DND-41 (cell line): Measurements from ENCODE around the gene MARS1.

Experiments used
- EZH2 ChIP-seq: IDR thresholded peaks from 3 replicates; pipeline ENCODE4 v1.6.1; 2012; ENCODE audit warnings: borderline replicate concordance, low read depth, mild to moderate bottlenecking, moderate library complexity, low read length, inconsistent platforms; ENCODE audit not compliant: severe bottlenecking
- TF ChIP-seq, protein P1 (sequence below): IDR thresholded peaks from 2 replicates; pipeline ENCODE4 v1.5.1; 2012; ENCODE audit warnings: borderline replicate concordance, low read length, moderate library complexity, mild to moderate bottlenecking; ENCODE audit not compliant: poor library complexity, severe bottlenecking; ENCODE audit errors: extremely low read depth

DNA sequence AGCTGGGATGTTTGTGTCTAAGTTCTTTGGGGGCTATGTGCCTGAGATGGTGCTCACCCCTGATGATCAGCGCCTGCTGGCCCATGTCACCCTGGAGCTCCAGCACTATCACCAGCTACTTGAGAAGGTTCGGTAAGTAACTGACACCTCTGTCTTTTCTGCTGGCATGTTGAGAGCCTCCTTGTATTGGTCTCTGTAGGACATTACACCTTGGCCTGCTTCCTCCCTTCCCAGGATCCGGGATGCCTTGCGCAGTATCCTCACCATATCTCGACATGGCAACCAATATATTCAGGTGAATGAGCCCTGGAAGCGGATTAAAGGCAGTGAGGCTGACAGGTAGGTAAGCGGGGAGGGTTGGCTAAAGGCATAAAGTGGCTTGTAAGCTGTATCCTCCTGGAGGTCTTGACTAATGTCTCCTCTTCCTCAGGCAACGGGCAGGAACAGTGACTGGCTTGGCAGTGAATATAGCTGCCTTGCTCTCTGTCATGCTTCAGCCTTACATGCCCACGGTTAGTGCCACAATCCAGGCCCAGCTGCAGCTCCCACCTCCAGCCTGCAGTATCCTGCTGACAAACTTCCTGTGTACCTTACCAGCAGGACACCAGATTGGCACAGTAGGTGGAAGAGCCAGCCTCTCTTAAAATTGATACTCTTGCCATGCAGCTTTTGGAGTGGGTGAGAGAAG is 27.0 kb downstream of the MARS1 start:
- no peak for TF ChIP-seq EZH2
- TF ChIP-seq, protein P1, sequence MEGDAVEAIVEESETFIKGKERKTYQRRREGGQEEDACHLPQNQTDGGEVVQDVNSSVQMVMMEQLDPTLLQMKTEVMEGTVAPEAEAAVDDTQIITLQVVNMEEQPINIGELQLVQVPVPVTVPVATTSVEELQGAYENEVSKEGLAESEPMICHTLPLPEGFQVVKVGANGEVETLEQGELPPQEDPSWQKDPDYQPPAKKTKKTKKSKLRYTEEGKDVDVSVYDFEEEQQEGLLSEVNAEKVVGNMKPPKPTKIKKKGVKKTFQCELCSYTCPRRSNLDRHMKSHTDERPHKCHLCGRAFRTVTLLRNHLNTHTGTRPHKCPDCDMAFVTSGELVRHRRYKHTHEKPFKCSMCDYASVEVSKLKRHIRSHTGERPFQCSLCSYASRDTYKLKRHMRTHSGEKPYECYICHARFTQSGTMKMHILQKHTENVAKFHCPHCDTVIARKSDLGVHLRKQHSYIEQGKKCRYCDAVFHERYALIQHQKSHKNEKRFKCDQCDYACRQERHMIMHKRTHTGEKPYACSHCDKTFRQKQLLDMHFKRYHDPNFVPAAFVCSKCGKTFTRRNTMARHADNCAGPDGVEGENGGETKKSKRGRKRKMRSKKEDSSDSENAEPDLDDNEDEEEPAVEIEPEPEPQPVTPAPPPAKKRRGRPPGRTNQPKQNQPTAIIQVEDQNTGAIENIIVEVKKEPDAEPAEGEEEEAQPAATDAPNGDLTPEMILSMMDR, result no peak
